ENCODE measurements around the gene TKFC.
A peak's percentile ranks its signal among the peaks of the same experiment; 100 is the strongest.

Gene TKFC

DNA sequence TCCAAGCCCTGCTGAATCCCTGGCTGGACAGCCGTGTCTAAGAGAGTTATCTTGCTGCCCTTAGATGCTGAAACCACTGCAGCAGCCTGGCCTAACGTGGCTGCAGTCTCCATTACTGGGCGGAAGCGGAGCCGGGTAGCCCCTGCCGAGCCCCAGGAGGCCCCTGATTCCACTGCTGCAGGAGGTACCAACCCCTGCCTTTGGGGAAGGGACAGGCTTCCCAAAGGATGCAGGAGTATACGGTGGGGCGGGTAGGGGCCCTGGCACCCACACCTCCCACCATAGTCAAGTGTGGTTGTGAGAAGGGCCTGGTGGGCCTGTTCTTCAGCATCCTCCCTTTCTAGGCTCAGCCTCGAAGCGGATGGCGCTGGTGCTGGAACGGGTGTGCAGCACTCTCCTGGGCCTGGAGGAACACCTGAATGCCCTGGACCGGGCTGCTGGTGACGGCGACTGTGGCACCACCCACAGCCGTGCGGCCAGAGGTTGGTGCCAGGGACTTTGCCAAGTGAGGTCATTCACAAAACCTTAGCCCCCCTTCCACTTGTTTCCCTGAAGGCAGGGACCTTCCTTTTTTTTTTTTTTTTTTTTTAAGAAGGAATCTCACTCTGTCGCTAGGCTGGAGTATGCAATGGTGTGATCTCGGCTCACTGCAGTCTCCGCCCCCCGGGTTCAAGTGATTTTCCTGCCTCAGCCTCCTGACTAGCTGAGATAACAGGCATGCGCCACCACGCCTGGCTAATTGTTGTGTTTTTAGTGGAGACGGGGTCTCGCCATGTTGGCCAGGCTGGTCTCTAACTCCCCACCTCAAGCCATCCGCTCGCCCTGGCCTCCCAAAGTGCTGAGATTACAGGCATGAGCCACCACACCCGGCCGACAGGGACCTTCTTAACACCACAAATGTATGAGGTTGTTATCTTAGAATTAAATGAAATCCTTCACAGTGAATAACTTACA is 11.0 kb downstream of the TKFC start:
- in situ Hi-C loops (cut with HindIII; ENCODE audit: low sequenced_read_pairs): no loop called here
- no peak for DNase-seq (ENCODE audit: low read depth, low spot score)
- H3K4me3 ChIP-seq (ENCODE audit: low read depth, low read length): no peak overlapping the region
- TF ChIP-seq, protein P1, sequence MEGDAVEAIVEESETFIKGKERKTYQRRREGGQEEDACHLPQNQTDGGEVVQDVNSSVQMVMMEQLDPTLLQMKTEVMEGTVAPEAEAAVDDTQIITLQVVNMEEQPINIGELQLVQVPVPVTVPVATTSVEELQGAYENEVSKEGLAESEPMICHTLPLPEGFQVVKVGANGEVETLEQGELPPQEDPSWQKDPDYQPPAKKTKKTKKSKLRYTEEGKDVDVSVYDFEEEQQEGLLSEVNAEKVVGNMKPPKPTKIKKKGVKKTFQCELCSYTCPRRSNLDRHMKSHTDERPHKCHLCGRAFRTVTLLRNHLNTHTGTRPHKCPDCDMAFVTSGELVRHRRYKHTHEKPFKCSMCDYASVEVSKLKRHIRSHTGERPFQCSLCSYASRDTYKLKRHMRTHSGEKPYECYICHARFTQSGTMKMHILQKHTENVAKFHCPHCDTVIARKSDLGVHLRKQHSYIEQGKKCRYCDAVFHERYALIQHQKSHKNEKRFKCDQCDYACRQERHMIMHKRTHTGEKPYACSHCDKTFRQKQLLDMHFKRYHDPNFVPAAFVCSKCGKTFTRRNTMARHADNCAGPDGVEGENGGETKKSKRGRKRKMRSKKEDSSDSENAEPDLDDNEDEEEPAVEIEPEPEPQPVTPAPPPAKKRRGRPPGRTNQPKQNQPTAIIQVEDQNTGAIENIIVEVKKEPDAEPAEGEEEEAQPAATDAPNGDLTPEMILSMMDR (IDR thresholded peaks at IDR 0.05; ENCODE audit: low read depth, low read length): no peak

DNA sequence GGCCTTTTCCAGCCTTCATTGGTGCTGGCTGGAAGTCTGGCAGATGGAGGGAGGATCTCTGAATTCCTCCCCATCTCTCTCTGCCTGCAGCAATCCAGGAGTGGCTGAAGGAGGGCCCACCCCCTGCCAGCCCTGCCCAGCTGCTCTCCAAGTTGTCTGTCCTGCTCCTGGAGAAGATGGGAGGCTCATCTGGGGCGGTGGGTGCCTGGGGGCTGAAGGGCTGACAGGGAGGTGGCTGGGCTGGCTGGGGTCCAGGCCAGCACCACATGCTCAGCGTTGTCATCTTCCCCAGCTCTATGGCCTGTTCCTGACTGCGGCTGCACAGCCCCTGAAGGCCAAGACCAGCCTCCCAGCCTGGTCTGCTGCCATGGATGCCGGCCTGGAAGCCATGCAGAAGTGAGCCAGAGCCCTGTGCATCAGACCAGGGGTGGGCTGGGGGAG is 12.2 kb downstream of the TKFC start:
- H3K4me3 ChIP-seq (ENCODE audit: low read depth, low read length): no peak overlapping the region
- in situ Hi-C loops (cut with HindIII; ENCODE audit: low sequenced_read_pairs): no loop called here
- TF ChIP-seq, protein P1 (IDR thresholded peaks at IDR 0.05; ENCODE audit: low read depth, low read length): no peak
- DNase-seq (ENCODE audit: low read depth, low spot score): no peak

DNA sequence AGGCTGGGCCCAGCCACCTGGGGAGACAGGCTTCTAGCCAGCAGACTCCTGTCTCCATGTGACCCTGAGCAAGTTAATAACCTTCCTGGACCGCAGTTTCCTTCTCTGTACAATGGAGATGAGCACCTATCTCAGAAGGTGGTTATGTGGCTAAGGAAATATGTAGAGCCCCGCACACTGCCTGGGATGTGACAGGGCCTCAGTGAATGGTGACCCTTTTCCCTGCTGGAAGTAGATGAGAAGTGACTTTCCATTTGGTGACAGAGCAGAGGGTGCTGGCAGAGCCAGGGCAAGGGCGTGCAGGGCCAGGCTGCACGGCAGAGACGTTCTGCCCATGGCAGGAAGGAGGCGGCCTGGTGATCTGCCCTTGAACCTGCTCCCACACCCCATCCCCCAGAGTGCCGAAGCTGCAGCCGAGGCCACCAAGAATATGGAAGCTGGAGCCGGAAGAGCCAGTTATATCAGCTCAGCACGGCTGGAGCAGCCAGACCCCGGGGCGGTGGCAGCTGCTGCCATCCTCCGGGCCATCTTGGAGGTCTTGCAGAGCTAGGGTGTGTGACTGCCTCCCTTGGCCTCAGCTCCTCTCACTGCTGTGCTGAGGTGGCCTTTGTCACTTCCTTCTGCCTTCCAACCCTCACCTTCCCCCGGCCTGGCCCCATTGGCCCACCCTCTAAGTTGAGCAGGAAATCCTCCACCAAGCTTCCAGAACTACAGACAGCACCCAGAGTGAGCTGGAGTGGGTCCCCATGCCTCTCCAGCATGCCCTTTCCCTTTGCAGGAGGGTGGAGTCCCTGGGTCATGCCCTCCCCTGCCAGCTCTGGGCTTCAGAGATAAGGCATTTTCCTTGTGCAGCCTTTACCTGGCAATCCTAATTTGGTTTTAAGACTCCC is 13.2 kb downstream of the TKFC start:
- in situ Hi-C loops (cut with HindIII; ENCODE audit: low sequenced_read_pairs): no loop called here
- H3K4me3 ChIP-seq (ENCODE audit: low read depth, low read length): no peak overlapping the region
- TF ChIP-seq, protein P1 (IDR thresholded peaks at IDR 0.05; ENCODE audit: low read depth, low read length): no peak
- DNase-seq (ENCODE audit: low read depth, low spot score): no peak

DNA sequence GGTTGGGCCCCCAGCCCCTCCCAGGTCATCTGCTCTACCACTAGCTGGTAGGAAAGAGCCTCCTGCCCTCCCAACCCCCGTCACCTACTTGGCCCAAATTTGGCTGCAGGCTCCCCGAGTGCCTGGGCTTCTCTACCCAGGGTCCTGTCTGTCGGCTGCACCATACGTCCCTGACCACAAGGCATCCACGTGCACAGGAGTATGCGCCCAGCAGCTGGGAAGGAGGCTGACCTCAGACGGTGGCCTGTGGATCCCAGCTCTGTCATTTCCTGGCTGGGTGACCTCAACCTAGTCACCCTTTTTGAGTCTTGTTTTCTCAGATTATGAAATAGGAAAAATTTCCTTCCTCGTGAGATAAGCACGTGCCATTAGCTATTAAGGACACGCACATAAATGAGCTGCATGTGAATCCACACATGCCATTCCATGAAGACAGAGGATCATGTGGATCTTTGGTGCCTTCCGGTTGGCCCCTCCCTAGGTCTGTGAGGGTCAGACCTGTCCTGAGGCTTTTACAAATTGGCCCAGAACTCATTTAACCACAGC is 15.0 kb downstream of the TKFC start:
- peak; percentile 23 for DNase-seq (ENCODE audit: low read depth, low spot score)
- in situ Hi-C loops (cut with HindIII; ENCODE audit: low sequenced_read_pairs): no loop called here
- TF ChIP-seq, protein P1 (IDR thresholded peaks at IDR 0.05; ENCODE audit: low read depth, low read length): no peak
- H3K4me3 ChIP-seq (ENCODE audit: low read depth, low read length): no peak overlapping the region

DNA sequence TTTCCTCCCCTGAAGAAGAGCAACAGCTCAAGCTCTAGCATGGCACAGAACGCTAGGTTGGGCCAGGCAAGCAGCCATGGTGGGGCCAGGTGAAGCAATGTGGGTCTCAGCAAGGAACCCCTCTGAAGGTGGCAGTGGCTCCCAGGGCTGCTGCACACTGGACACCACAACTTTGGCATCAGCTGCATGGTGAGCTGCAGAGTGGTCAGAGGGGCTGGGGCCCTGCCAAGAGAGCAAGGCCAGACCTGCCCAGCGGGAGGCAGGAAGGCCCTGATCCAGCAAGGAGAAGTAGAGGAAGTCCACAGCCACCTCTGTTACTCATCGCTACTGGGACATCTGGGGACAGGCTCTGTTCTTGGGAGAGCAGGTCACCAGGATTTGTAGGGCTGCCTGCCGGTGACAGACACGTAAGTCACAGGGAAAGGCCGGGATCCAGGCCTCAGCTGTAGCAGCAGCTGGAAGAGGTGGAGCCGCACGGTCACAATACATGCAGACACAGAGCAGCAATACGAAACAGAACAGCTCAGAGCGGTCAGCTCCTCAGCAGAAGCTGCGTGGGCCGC is 16.2 kb downstream of the TKFC start:
- no peak overlapping the region for H3K4me3 ChIP-seq (ENCODE audit: low read depth, low read length)
- DNase-seq (ENCODE audit: low read depth, low spot score): no peak
- in situ Hi-C loops (cut with HindIII; ENCODE audit: low sequenced_read_pairs): no loop called here
- TF ChIP-seq, protein P1 (IDR thresholded peaks at IDR 0.05; ENCODE audit: low read depth, low read length): no peak

DNA sequence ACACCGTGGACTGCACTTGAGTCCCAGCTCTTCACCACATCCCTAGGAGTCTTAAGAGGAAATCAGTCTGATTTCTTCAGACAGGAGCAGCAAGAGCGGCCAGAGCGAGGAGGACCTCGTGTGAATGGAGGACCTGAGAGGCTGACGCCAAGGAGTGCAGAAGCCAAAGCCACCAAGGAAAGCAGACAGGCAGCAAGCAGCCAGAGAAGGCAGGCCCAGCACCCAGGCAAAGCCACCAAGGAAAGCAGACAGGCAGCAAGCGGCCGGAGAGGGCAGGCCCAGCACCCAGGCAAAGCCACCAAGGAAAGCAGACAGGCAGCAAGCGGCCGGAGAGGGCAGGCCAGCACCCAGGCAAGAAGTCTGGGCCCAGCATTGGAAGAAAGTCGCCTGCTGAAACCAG is 16.9 kb downstream of the TKFC start:
- in situ Hi-C loops (cut with HindIII; ENCODE audit: low sequenced_read_pairs): no loop called here
- no peak for DNase-seq (ENCODE audit: low read depth, low spot score)
- TF ChIP-seq, protein P1 (IDR thresholded peaks at IDR 0.05; ENCODE audit: low read depth, low read length): no peak
- H3K4me3 ChIP-seq (ENCODE audit: low read depth, low read length): no peak overlapping the region

All from astrocyte of the spinal cord (primary cell).